Breast epithelium (tissue), 4 donors: ENCODE data around the gene CACNA1B. TPM values are rescaled to one million over a fixed set of nuclear protein-coding genes. Genes with fewer than 3 reads are reported as not detected.

ENCODE experiments used
- DNase-seq, 2 donors: peaks; one replicate each; pipeline ENCODE4 v3.0.0-alpha.2; 2019; ENCODE audit warnings: low spot score in 2 of 2
- H3K27ac ChIP-seq, 2 donors: fragments of 200-600 bp; sonication (generic) in 1 of 2; one replicate each; pipeline ENCODE4 v1.5.1; 2016 to 2019; ENCODE audit warnings: mild to moderate bottlenecking in 1 of 2
- H3K27me3 ChIP-seq, 2 donors: fragments of 200-600 bp; sonication (generic) in 1 of 2; one replicate each; pipeline versions ENCODE4 v1.5.1 to v1.6.0; 2017 to 2019; ENCODE audit warnings: control low read depth in 1 of 2, mild to moderate bottlenecking in 1 of 2
- H3K36me3 ChIP-seq: fragments of 200-600 bp; one replicate; pipeline ENCODE4 v1.5.1; 2019
- H3K4me1 ChIP-seq, 2 donors: fragments of 200-600 bp; sonication (generic); one replicate each; pipeline ENCODE4 v1.5.1; 2016 to 2019; ENCODE audit warnings: control low read depth in 1 of 2
- H3K4me3 ChIP-seq, 3 donors: fragments of 200-600 bp; sonication (generic); 1 replicate in 2 of 3; 2 replicates in 1 of 3; pipeline ENCODE4 v1.5.1; 2016 to 2019; ENCODE audit warnings: mild to moderate bottlenecking in 3 of 3, moderate library complexity in 2 of 3
- H3K9me3 ChIP-seq, 2 donors: fragments of 200-600 bp; sonication (generic) in 1 of 2; one replicate each; pipeline ENCODE4 v1.5.1; 2016 to 2019; ENCODE audit warnings: control low read depth in 1 of 2
- POLR2A ChIP-seq: fragments of 450-650 bp; IDR thresholded peaks from one replicate; pipeline ENCODE4 v1.6.1; 2016; ENCODE audit warnings: antibody characterized with exemption, mild to moderate bottlenecking, moderate library complexity
- POLR2AphosphoS5 ChIP-seq, 3 donors: sonication (generic); formaldehyde crosslinking; IDR thresholded peaks; one replicate each; pipeline ENCODE4 v1.6.1; 2017; ENCODE audit warnings: antibody characterized with exemption in 3 of 3
- intact Hi-C: fragments of 100-400 bp; cut with DNase I; formaldehyde crosslinking; loops from one replicate; pipeline ENCODE4 v1.15.1; 2023; ENCODE audit warnings: low total_unique reads
- total RNA-seq, 3 donors: library from RNA; depleted of rRNA; stranded (reverse); fragments of >200 nt; gene quantifications; one replicate each; pipeline ENCODE4 v1.1.0, GENCODE V29; 2016
- TF ChIP-seq, protein P1 (sequence below), 3 donors: fragments of 450-650 bp; IDR thresholded peaks; one replicate each; pipeline ENCODE4 v1.5.1; 2016 to 2017; ENCODE audit warnings: antibody characterized with exemption in 3 of 3, mild to moderate bottlenecking in 3 of 3, moderate library complexity in 3 of 3

Gene CACNA1B
- total RNA-seq, 3 donors from 2014 or later: under 0.01 TPM; not detected in 2

DNA sequence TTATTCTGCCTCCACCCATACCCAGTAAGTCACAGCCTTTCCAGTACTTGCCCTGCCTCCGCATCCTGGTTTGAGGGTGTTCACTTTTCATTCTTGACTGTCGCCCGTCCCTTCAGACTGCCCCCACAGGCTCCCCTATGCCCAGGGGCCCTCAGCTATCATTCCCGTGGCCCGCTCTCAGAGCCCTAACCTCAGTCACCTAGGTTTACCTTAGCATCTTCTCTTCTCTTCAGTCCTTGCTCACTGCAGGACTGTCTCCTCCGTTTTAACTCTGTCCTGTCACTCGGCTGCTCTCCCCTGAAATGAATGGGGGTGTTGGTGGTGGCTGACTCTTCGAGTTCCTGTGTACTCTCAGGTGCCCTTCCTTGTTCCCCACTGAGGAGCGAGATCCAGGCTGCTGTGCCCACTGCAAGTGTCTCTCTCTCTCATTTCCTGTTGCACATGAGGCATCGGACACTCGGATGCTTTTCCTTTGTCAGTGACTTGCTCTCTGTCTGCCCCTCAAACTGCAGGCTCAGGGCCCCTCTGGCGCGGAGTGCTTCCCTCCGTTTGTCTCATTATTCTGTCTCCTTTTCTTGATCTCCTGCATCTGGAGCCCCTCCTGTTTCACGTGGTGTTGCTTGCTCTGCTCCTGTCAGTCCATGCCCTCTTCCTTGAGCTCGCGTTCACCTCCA lies 89.8 kb downstream of the CACNA1B start:
- no peak for DNase-seq
- Histone ChIP-seq H3K4me3 (no peak overlapping the region), H3K9me3 (peaks cover 0 to 8% of the 10 kb centered on the region in 2 donors), H3K27me3 (peaks cover 0 to 5% of the 10 kb centered on the region in 2 donors), H3K36me3 (no peaks in the 10 kb centered on the region), H3K4me1 (no peaks in the 10 kb centered on the region), H3K27ac (no peak overlapping the region)
- intact Hi-C loops: no loop called here
- TF ChIP-seq, protein P1, sequence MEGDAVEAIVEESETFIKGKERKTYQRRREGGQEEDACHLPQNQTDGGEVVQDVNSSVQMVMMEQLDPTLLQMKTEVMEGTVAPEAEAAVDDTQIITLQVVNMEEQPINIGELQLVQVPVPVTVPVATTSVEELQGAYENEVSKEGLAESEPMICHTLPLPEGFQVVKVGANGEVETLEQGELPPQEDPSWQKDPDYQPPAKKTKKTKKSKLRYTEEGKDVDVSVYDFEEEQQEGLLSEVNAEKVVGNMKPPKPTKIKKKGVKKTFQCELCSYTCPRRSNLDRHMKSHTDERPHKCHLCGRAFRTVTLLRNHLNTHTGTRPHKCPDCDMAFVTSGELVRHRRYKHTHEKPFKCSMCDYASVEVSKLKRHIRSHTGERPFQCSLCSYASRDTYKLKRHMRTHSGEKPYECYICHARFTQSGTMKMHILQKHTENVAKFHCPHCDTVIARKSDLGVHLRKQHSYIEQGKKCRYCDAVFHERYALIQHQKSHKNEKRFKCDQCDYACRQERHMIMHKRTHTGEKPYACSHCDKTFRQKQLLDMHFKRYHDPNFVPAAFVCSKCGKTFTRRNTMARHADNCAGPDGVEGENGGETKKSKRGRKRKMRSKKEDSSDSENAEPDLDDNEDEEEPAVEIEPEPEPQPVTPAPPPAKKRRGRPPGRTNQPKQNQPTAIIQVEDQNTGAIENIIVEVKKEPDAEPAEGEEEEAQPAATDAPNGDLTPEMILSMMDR (IDR thresholded peaks at IDR 0.05): no peak
- no peak for TF ChIP-seq POLR2AphosphoS5 (IDR thresholded peaks at IDR 0.05)
- no peak for TF ChIP-seq POLR2A

DNA sequence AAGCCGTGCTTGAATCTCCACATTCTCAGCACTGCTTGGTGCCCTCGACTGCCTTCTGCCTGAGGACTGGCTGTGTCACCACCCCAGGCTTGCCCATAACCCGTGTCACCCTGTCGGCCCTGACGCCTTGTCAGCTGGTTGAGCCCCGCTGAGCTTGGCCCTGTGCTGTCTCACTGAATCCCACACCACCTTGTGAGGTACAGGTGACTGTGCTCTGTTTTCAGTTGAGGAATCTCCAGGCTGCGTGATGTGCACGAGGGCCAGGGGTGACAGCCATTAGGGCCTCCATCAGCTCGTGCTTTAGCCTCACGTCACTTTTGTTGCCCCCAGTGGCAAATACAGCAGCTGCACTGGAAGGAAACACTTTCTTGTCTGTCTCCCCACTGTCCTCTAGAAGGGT lies 90.7 kb downstream of the CACNA1B start:
- no peak overlapping the region for H3K4me3 ChIP-seq
- H3K36me3 ChIP-seq: no peaks in the 10 kb centered on the region
- intact Hi-C loops: no loop called here
- H3K27ac ChIP-seq: no peak overlapping the region
- DNase-seq: no peak
- no peak for TF ChIP-seq POLR2A
- TF ChIP-seq, protein P1 (IDR thresholded peaks at IDR 0.05): no peak
- TF ChIP-seq POLR2AphosphoS5 (IDR thresholded peaks at IDR 0.05): no peak
- peaks cover 0 to 8% of the 10 kb centered on the region in 2 donors for H3K9me3 ChIP-seq
- no peaks in the 10 kb centered on the region for H3K4me1 ChIP-seq
- peaks cover 0 to 5% of the 10 kb centered on the region in 2 donors for H3K27me3 ChIP-seq

DNA sequence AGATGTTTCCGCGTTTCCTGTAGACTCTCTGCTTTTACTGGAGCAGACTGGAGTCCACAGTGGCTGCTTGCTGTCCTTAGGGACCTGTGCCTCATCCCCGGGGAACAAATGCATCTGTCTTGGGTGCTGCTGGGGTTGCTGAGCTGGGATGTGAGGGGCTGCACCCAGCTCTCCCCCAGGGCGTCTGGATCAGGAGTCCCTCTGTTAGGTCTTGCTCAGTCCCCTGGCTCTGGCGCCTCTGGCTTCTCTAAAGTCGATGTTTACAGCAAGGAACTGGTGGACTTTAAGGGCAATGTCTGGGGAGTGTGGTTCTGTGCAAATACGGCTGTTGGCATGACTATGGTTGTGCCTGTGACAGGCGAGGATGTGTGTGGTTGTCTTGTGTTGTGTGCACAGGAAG lies 91.4 kb downstream of the CACNA1B start:
- no peak overlapping the region for H3K4me3 ChIP-seq
- peaks cover 0 to 5% of the 10 kb centered on the region in 2 donors for H3K27me3 ChIP-seq
- intact Hi-C loops: no loop called here
- no peaks in the 10 kb centered on the region for H3K4me1 ChIP-seq
- no peaks in the 10 kb centered on the region for H3K36me3 ChIP-seq
- DNase-seq: no peak
- no peak overlapping the region for H3K27ac ChIP-seq
- H3K9me3 ChIP-seq: peaks cover 0 to under 1% of the 10 kb centered on the region in 2 donors
- TF ChIP-seq, protein P1 (IDR thresholded peaks at IDR 0.05): no peak
- TF ChIP-seq POLR2A (no peak), POLR2AphosphoS5 (IDR thresholded peaks at IDR 0.05) (no peak)

DNA sequence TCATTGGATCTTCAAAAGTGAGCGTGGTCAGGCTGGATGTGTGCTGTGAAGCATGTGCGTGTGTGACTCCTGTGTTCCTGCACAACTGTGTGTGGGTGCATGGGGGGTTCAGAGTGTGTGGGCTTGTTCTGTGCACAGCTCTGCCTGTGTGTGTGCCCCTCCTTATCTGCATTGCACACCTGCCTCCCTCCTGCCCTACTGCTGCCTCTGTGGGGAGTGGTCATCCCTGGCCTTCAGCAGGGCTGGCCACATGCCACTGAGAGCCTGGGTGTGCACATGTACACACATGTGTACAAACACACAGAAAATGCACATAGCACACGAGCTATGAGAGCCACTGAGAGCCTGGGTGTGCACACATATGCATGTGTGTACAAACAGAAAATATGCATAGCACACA lies 92.1 kb downstream of the CACNA1B start:
- TF ChIP-seq, protein P1 (IDR thresholded peaks at IDR 0.05): no peak
- TF ChIP-seq POLR2AphosphoS5 (IDR thresholded peaks at IDR 0.05): no peak
- TF ChIP-seq POLR2A: no peak

DNA sequence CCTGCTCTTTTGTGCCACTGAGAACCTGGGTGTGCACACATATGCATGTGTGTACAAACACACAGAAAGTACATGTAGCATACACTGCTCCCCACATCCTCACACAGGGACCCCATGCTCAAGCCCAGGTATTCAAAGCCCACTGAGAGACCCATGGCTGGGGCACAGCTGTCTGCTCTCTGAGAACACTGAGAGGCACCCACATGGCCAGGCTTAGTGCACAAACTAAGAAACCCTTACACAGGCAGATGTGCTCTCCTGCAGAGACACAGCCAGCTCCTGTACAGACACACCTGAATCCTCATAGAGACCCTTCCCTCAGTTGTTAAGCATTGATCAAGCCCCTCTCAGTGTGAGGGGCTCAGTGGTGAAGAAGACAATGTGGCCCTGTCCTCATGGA lies 92.5 kb downstream of the CACNA1B start:
- no peaks in the 10 kb centered on the region for H3K9me3 ChIP-seq
- no peaks in the 10 kb centered on the region for H3K36me3 ChIP-seq
- no peak for TF ChIP-seq POLR2A
- TF ChIP-seq, protein P1 (IDR thresholded peaks at IDR 0.05): no peak
- TF ChIP-seq POLR2AphosphoS5 (IDR thresholded peaks at IDR 0.05): no peak
- no peak overlapping the region for H3K4me3 ChIP-seq
- no peak overlapping the region for H3K27ac ChIP-seq
- no peak for DNase-seq
- H3K4me1 ChIP-seq: no peaks in the 10 kb centered on the region
- intact Hi-C loops: no loop called here
- peaks cover 0 to 5% of the 10 kb centered on the region in 2 donors for H3K27me3 ChIP-seq

More for the DNA sequence above, 92.1 kb downstream of the CACNA1B start:
- DNase-seq: no peak
- Histone ChIP-seq H3K9me3 (no peaks in the 10 kb centered on the region), H3K27me3 (peaks cover 0 to 5% of the 10 kb centered on the region in 2 donors), H3K4me3 (no peak overlapping the region), H3K27ac (no peak overlapping the region), H3K4me1 (no peaks in the 10 kb centered on the region), H3K36me3 (no peaks in the 10 kb centered on the region)
- intact Hi-C loops: no loop called here
